ENCODE measurements around the gene CFAP99. TPM values are rescaled to one million over a fixed set of nuclear protein-coding genes. Genes with fewer than 3 reads are reported as not detected.

Gene CFAP99
- total and polyA plus RNA-seq, 2 of the 8 experiments (the other 6 are each of a cell fraction or from before 2014, with no cell fraction given): not detected

DNA sequence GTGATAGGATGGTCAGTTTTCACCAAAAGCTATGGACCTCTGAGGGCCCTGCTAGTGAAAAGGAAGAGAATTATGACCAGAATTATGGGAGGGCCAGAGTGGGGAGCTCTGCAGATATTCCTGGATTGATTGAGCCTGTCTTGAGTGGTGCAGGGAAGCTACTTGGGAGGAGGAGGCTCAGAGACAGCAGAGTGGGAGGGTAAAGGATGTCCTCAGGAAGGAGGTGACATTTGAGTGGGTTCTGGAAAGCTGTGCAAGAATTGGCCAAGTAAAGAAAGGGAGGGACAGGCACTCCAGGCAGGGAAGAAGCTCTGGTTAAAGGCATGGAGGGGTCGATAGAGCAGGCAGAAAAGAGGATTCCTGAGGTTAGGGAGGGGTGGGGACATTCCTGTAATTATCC is 74.2 kb downstream of the CFAP99 start (continued):
- TF ChIP-seq, protein P1, sequence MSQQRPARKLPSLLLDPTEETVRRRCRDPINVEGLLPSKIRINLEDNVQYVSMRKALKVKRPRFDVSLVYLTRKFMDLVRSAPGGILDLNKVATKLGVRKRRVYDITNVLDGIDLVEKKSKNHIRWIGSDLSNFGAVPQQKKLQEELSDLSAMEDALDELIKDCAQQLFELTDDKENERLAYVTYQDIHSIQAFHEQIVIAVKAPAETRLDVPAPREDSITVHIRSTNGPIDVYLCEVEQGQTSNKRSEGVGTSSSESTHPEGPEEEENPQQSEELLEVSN (IDR thresholded peaks at IDR 0.05): no peak
- TF ChIP-seq CEBPB (IDR thresholded peaks at IDR 0.05; ENCODE audit: low read depth, low read length): no peak
- TF ChIP-seq, protein P2, sequence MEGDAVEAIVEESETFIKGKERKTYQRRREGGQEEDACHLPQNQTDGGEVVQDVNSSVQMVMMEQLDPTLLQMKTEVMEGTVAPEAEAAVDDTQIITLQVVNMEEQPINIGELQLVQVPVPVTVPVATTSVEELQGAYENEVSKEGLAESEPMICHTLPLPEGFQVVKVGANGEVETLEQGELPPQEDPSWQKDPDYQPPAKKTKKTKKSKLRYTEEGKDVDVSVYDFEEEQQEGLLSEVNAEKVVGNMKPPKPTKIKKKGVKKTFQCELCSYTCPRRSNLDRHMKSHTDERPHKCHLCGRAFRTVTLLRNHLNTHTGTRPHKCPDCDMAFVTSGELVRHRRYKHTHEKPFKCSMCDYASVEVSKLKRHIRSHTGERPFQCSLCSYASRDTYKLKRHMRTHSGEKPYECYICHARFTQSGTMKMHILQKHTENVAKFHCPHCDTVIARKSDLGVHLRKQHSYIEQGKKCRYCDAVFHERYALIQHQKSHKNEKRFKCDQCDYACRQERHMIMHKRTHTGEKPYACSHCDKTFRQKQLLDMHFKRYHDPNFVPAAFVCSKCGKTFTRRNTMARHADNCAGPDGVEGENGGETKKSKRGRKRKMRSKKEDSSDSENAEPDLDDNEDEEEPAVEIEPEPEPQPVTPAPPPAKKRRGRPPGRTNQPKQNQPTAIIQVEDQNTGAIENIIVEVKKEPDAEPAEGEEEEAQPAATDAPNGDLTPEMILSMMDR (IDR thresholded peaks at IDR 0.05; ENCODE audit: control extremely low read depth in 1 of 3, insufficient read depth in 1 of 3, low read depth in 1 of 3, low read length in 3 of 3): no peak
- no peak for TF ChIP-seq KDM1A (IDR thresholded peaks at IDR 0.05; ENCODE audit: borderline replicate concordance, low read length)
- TF ChIP-seq TBP (IDR thresholded peaks at IDR 0.05; ENCODE audit: low read depth, low read length): no peak
- TF ChIP-seq, protein P3, sequence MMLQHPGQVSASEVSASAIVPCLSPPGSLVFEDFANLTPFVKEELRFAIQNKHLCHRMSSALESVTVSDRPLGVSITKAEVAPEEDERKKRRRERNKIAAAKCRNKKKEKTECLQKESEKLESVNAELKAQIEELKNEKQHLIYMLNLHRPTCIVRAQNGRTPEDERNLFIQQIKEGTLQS (IDR thresholded peaks at IDR 0.05; ENCODE audit: insufficient read depth, low read depth, low read length): no peak
- no peak for TF ChIP-seq TAF7 (optimal IDR thresholded peaks at IDR 0.05; ENCODE audit: borderline replicate concordance, low read depth, low read length)
- no peak for TF ChIP-seq TEAD4 (IDR thresholded peaks at IDR 0.05; ENCODE audit: low read depth, low read length)

Measured in H1 (cell line).